Heart right ventricle (tissue), 16 donors: ENCODE measurements around the gene PPP1R9B. TPM values are rescaled to one million over a fixed set of nuclear protein-coding genes. Genes with fewer than 3 reads are reported as not detected.

Experiments
- ATAC-seq, 8 donors: fragments of 200-7000 bp; cut with Tn5 transposase; one replicate each; pipeline ENCODE4 v1.9.1; 2020; ENCODE audit warnings: mild to moderate bottlenecking in 8 of 8, moderate library complexity in 8 of 8, moderate number of reproducible peaks in 1 of 8
- DNase-seq, 2 donors: peaks; one replicate each; pipeline ENCODE4 v3.0.0-alpha.2; 2020
- H3K27ac ChIP-seq, 10 donors: fragments of 200-600 bp; sonication (generic) in 2 of 10; one replicate each; pipeline versions ENCODE4 v1.5.0 to v1.8.0; 2020 to 2022; ENCODE audit warnings: mild to moderate bottlenecking in 3 of 10
- H3K27me3 ChIP-seq, 7 donors: fragments of 200-600 bp; one replicate each; pipeline ENCODE4 v1.8.0; 2021 to 2022; ENCODE audit warnings: mild to moderate bottlenecking in 2 of 7
- H3K36me3 ChIP-seq, 9 donors: fragments of 200-600 bp; sonication (generic) in 1 of 9; one replicate each; pipeline versions ENCODE4 v1.5.0 to v1.8.0; 2020 to 2022; ENCODE audit warnings: mild to moderate bottlenecking in 2 of 9
- H3K4me1 ChIP-seq, 9 donors: fragments of 200-600 bp; sonication (generic) in 1 of 9; one replicate each; pipeline versions ENCODE4 v1.5.0 to v1.8.0; 2020 to 2022; ENCODE audit warnings: mild to moderate bottlenecking in 4 of 9
- H3K4me3 ChIP-seq, 10 donors: fragments of 200-600 bp; sonication (generic) in 2 of 10; one replicate each; pipeline versions ENCODE4 v1.5.0 to v1.8.0; 2020 to 2022; ENCODE audit warnings: mild to moderate bottlenecking in 7 of 10, moderate library complexity in 2 of 10
- H3K9me3 ChIP-seq, 11 donors: fragments of 200-600 bp in 10 of 11; sonication (generic) in 2 of 11; one replicate each; pipeline versions ENCODE4 v1.5.0 to v1.8.0; 2013 to 2022; ENCODE audit warnings: mild to moderate bottlenecking in 2 of 11, control low read depth in 1 of 11, moderate library complexity in 1 of 11
- CTCF ChIP-seq, 9 donors: fragments of 200-600 bp; sonication (generic) in 2 of 9; IDR thresholded peaks; one replicate each; pipeline versions ENCODE4 v1.5.0 to v1.8.0; 2021 to 2022; ENCODE audit warnings: antibody characterized with exemption in 9 of 9, mild to moderate bottlenecking in 5 of 9, moderate library complexity in 1 of 9
- WGBS, 2 donors: extraction: QIAGEN DNeasy Blood & Tissue Kit; methylation state at CpG; one replicate each; pipeline ENCODE4 v1.1.7; 2013; ENCODE audit warnings: inconsistent platforms in 1 of 2; 5-methylcytosine and 5-hydroxymethylcytosine counted together
- intact Hi-C, 10 donors: fragments of 100-400 bp; cut with DNase I; formaldehyde crosslinking; loops; one replicate each; pipeline versions ENCODE4 v1.11.1 to v1.14.2; 2022
- polyA plus RNA-seq, 2 donors: library from polyadenylated mRNA; stranded (reverse); fragments of 200-250 nt; gene quantifications; one replicate each; pipeline ENCODE4 v1.2.3, GENCODE V29; 2013
- total RNA-seq, 10 donors: library from RNA; stranded (reverse); fragmentation: NEBNext Ultra II Directional in 3 of 10; extraction: Animal tissue kit (Norgen Biotek cat#: 25700) in 3 of 10; gene quantifications; one replicate each; pipeline versions ENCODE4 v1.2.1 to v1.2.4, GENCODE V29; 2021 to 2023
- donor health status: Arrhythmogenic right ventricular cardiomyopathy.
- donor health status: ischemic (EF 13 %, LVEDD 7.1; RV severe dilation, severe dysfunction).
- donor health status: healthy with polysubstance abuse.
- donor health status: DM: no; HTN: yes; CAD: no.
- donor health status: DM: no; HTN: no; CAD: no.
- donor health status: ischemic (EF 25% LVEDD 6.9; RV normal size, moderate dysfunction).
- donor health status: ischemic (EF 25% LVEDD 5.7; RV mildly dilated, moderate dysfunction).
- donor health status: healthy.
- donor health status: DM: yes; HTN: yes; CAD: no.
- donor health status: Ischemic cardiomyopathy.
- donor health status: ischemic (EF 35%, LVEDD 5.7; RV mildly dilated, moderate dysfunction).
- donor health status: nonischemic (EF 11% LVEDD 7.7; RV severe dilation, severe dysfunction).
- donor health status: DM: yes; HTN: yes; CAD: no.
- donor health status: PGD.
- donor health status: ischemic (EF 29% LVEDD 5.4; RV normal size, mild dysfunction).
- donor health status: nonischemic (EF 23%, LVEDD 6.1; RV moderate dilation, normal function).

Gene PPP1R9B
- total and polyA plus RNA-seq, 12 donors: 17.3 to 45.4 (median 26.9) TPM

- no peak for TF ChIP-seq CTCF (IDR thresholded peaks at IDR 0.05)
- ATAC-seq (no peak), DNase-seq (no peak)
- intact Hi-C loops: loop anchor here in 4 of 10 donors (2.0 to 10.0 kb wide), 4 partner anchors 62 to 524 kb away; no protein-coding TSS in a partner anchor
- H3K36me3 ChIP-seq: peaks cover 0 to 31% (median 0%) of the 10 kb centered on the region in 9 donors
- peaks cover 0 to 6% (median 3%) of the 10 kb centered on the region in 9 donors for H3K4me1 ChIP-seq
- H3K27me3 ChIP-seq: no peaks in the 10 kb centered on the region
- no peak overlapping the region for H3K4me3 ChIP-seq
- H3K27ac ChIP-seq: no peak overlapping the region
- 83 to 85% methylated on average over 25 of the region's 25 CpGs for WGBS, 2 donors
- no peaks in the 10 kb centered on the region for H3K9me3 ChIP-seq
Measured at GRCh38 chr17:50088952-50089825, 61.3 kb downstream of the PPP1R9B start.

GRCh38 chr17:50087912-50088405 lies 62.5 kb downstream of the PPP1R9B start:
- TF ChIP-seq CTCF (IDR thresholded peaks at IDR 0.05): no peak
- peaks cover 0 to 40% (median 0%) of the 10 kb centered on the region in 9 donors for H3K36me3 ChIP-seq
- no peaks in the 10 kb centered on the region for H3K9me3 ChIP-seq
- WGBS, 2 donors: 86 to 89% methylated on average over 19 of the region's 19 CpGs
- ATAC-seq (peak in 6 of 8 donors; percentile 8 to 49 (median 20)), DNase-seq (no peak)
- no peak overlapping the region for H3K4me3 ChIP-seq
- H3K27me3 ChIP-seq: no peaks in the 10 kb centered on the region
- H3K4me1 ChIP-seq: no peaks in the 10 kb centered on the region
- intact Hi-C loops: loop anchor here (1.0 to 10.0 kb wide), 9 partner anchors 35 to 523 kb away; no protein-coding TSS in a partner anchor
- no peak overlapping the region for H3K27ac ChIP-seq

GRCh38 chr17:50087246-50087911 lies 63.1 kb downstream of the PPP1R9B start:
- H3K36me3 ChIP-seq: peaks cover 0 to 46% (median 0%) of the 10 kb centered on the region in 9 donors
- H3K9me3 ChIP-seq: no peaks in the 10 kb centered on the region
- no peak overlapping the region for H3K4me3 ChIP-seq
- DNase-seq (peak; percentile 63 to 78), ATAC-seq (peak; percentile 76 to 93 (median 86))
- WGBS, 2 donors: 53 to 55% methylated on average over 10 of the region's 10 CpGs
- TF ChIP-seq CTCF (IDR thresholded peaks at IDR 0.05): peak; percentile 94 to 99 (median 96)
- H3K4me1 ChIP-seq: no peaks in the 10 kb centered on the region
- intact Hi-C loops: loop anchor here in 9 of 10 donors (1.0 to 10.0 kb wide), 9 partner anchors 35 to 523 kb away; no protein-coding TSS in a partner anchor
- H3K27me3 ChIP-seq: no peaks in the 10 kb centered on the region
- H3K27ac ChIP-seq: no peak overlapping the region

Other genes starting within 250 kb of the PPP1R9B start
- under 1 TPM in 1 of 10 donors, not detected in 9; 0.26 TPM for gene DLX4, start 181.5 kb downstream of the PPP1R9B start, total RNA-seq
- gene DLX4, start 181.5 kb downstream of the PPP1R9B start, polyA plus RNA-seq: under 1 TPM in 1 of 2 donors, not detected in 1; 0.03 TPM
- under 1 TPM in 2 of 10 donors, not detected in 8; 0.11 to 0.23 TPM for gene DLX3, start 155.5 kb downstream of the PPP1R9B start, total RNA-seq
- under 1 TPM in 1 of 2 donors, not detected in 1; 0.03 TPM for gene DLX3, start 155.5 kb downstream of the PPP1R9B start, polyA plus RNA-seq
- gene ITGA3, start 94.6 kb downstream of the PPP1R9B start, total RNA-seq: 10 to 100 TPM; 12.5 to 44.2 (median 22.5) TPM
- 10 to 100 TPM; 26.1 to 39.9 TPM for gene ITGA3, start 94.6 kb downstream of the PPP1R9B start, polyA plus RNA-seq
- gene PDK2, start 55.3 kb downstream of the PPP1R9B start, total RNA-seq: 100 to 1,000 TPM; 161 to 337 (median 231) TPM
- gene PDK2, start 55.3 kb downstream of the PPP1R9B start, polyA plus RNA-seq: 100 to 1,000 TPM in 1 of 2 donors, 10 to 100 TPM in 1; 88.1 to 129 TPM
- gene SAMD14, start 20.5 kb downstream of the PPP1R9B start, total RNA-seq: 1 to 10 TPM; 1.5 to 3.8 (median 1.9) TPM
- 1 to 10 TPM; 1.9 to 3.8 TPM for gene SAMD14, start 20.5 kb downstream of the PPP1R9B start, polyA plus RNA-seq
- 100 to 1,000 TPM; 136 to 204 (median 158) TPM for gene SGCA, start 15.3 kb upstream of the PPP1R9B start, total RNA-seq
- 100 to 1,000 TPM; 137 to 314 TPM for gene SGCA, start 15.3 kb upstream of the PPP1R9B start, polyA plus RNA-seq
- 100 to 1,000 TPM in 1 of 10 donors, 10 to 100 TPM in 9; 31.7 to 455 (median 45.9) TPM for gene COL1A1, start 51.0 kb upstream of the PPP1R9B start, total RNA-seq
- gene COL1A1, start 51.0 kb upstream of the PPP1R9B start, polyA plus RNA-seq: 10 to 100 TPM; 30.2 to 81.5 TPM
- gene TMEM92, start 123.8 kb upstream of the PPP1R9B start, total RNA-seq: not detected
- gene TMEM92, start 123.8 kb upstream of the PPP1R9B start, polyA plus RNA-seq: under 1 TPM in 1 of 2 donors, not detected in 1; 0.04 TPM
- 10 to 100 TPM; 11.2 to 17.1 (median 11.9) TPM for gene XYLT2, start 195.4 kb upstream of the PPP1R9B start, total RNA-seq
- gene XYLT2, start 195.4 kb upstream of the PPP1R9B start, polyA plus RNA-seq: 10 to 100 TPM in 1 of 2 donors, 1 to 10 TPM in 1; 8.1 to 14.6 TPM
- 10 to 100 TPM; 54.8 to 90.0 (median 63.0) TPM for gene MRPL27, start 222.5 kb upstream of the PPP1R9B start, total RNA-seq
- 100 to 1,000 TPM; 241 to 253 TPM for gene MRPL27, start 222.5 kb upstream of the PPP1R9B start, polyA plus RNA-seq
- 1 to 10 TPM in 2 of 10 donors, under 1 TPM in 8; 0.25 to 1.8 (median 0.67) TPM for gene EME1, start 222.6 kb upstream of the PPP1R9B start, total RNA-seq
- gene EME1, start 222.6 kb upstream of the PPP1R9B start, polyA plus RNA-seq: under 1 TPM; 0.20 to 0.51 TPM
- 10 to 100 TPM; 19.2 to 48.3 (median 24.7) TPM for gene LRRC59, start 246.8 kb upstream of the PPP1R9B start, total RNA-seq
- gene LRRC59, start 246.8 kb upstream of the PPP1R9B start, polyA plus RNA-seq: 10 to 100 TPM; 11.4 to 83.1 TPM